Body of pancreas (tissue), 4 donors: Measurements from ENCODE around the gene CAMK1D.

Experiments
- CTCF ChIP-seq, 7 experiments: fragments of 450-650 bp in 4 of 7; fragments of 200-600 bp in 3 of 7; sonication (generic) in 3 of 7; IDR thresholded peaks; one replicate each; pipeline ENCODE4 v1.5.1; 2016 to 2019; ENCODE audit warnings: antibody characterized with exemption in 7 of 7
- POLR2A ChIP-seq, 3 donors: fragments of 450-650 bp; IDR thresholded peaks; one replicate each; pipeline ENCODE4 v1.6.1; 2016; ENCODE audit warnings: antibody characterized with exemption in 3 of 3, mild to moderate bottlenecking in 2 of 3

- no peak for TF ChIP-seq CTCF (IDR thresholded peaks at IDR 0.05)
- no peak for TF ChIP-seq POLR2A (IDR thresholded peaks at IDR 0.05)
Measured at GRCh38 chr10:12675186-12675585, 325.8 kb downstream of the CAMK1D start.
